HG02623 (cell line): ENCODE data around the gene PIANP.
"Not testable (repeated sequence)": the region's sequence is repeated elsewhere in the genome, so short reads cannot be mapped to it uniquely, and the experiment has no call there.

ENCODE experiments used
- ATAC-seq: cut with Tn5 transposase; IDR thresholded peaks from one replicate; pipeline ENCODE4 v1.9.1; 2021; ENCODE audit warnings: moderate library complexity; ENCODE audit not compliant: unreplicated experiment

PIANP gene

GRCh38 chr12:6700646-6701051, at the start of gene PIANP:
PIANP (minus strand) TSS chr12:6700815; CDS start chr12:6698061, 2,754 bp downstream.
- no peak for ATAC-seq

GRCh38 chr12:6748761-6749160, 48.1 kb upstream of the PIANP start:
- no peak for ATAC-seq

GRCh38 chr12:6747216-6747615, 46.6 kb upstream of the PIANP start:
- ATAC-seq, result no peak

- no peak for ATAC-seq
These were observed 45.3 kb upstream of the PIANP start for GRCh38 chr12:6745741-6746525.

- not testable (repeated sequence) for ATAC-seq
These were observed 42.7 kb upstream of the PIANP start for GRCh38 chr12:6743300-6743699.

GRCh38 chr12:6742834-6743233, 42.2 kb upstream of the PIANP start:
- ATAC-seq, result no peak

- ATAC-seq, result not testable (repeated sequence)
These were observed 41.5 kb upstream of the PIANP start for GRCh38 chr12:6742080-6742479.

- ATAC-seq, result no peak
These were observed 36.1 kb upstream of the PIANP start for GRCh38 chr12:6736754-6737153.

- ATAC-seq, result no peak
These were observed 35.0 kb upstream of the PIANP start for GRCh38 chr12:6735448-6736191.

- no peak for ATAC-seq
These were observed 34.1 kb upstream of the PIANP start for GRCh38 chr12:6734506-6735387.

GRCh38 chr12:6730169-6730568, 29.6 kb upstream of the PIANP start:
- no peak for ATAC-seq

GRCh38 chr12:6729186-6729585, 28.6 kb upstream of the PIANP start:
- no peak for ATAC-seq

GRCh38 chr12:6725350-6725749, 24.7 kb upstream of the PIANP start:
- no peak for ATAC-seq

GRCh38 chr12:6724409-6724797, 23.8 kb upstream of the PIANP start:
- no peak for ATAC-seq

GRCh38 chr12:6723607-6724408, 23.2 kb upstream of the PIANP start, which contains the start of gene COPS7A:
COPS7A (plus strand) TSS chr12:6724046; CDS start chr12:6724657, 611 bp downstream.
- ATAC-seq, result peak; percentile 95

- no peak for ATAC-seq
These were observed 22.2 kb upstream of the PIANP start for GRCh38 chr12:6722863-6723262.

GRCh38 chr12:6716874-6717437, 16.3 kb upstream of the PIANP start:
- ATAC-seq, result no peak

- not testable (repeated sequence) for ATAC-seq
These were observed 15.6 kb upstream of the PIANP start for GRCh38 chr12:6716031-6716873.

GRCh38 chr12:6708960-6709394, 8.4 kb upstream of the PIANP start:
- no peak for ATAC-seq
